ENCODE measurements around the gene PROSER2.

DNA sequence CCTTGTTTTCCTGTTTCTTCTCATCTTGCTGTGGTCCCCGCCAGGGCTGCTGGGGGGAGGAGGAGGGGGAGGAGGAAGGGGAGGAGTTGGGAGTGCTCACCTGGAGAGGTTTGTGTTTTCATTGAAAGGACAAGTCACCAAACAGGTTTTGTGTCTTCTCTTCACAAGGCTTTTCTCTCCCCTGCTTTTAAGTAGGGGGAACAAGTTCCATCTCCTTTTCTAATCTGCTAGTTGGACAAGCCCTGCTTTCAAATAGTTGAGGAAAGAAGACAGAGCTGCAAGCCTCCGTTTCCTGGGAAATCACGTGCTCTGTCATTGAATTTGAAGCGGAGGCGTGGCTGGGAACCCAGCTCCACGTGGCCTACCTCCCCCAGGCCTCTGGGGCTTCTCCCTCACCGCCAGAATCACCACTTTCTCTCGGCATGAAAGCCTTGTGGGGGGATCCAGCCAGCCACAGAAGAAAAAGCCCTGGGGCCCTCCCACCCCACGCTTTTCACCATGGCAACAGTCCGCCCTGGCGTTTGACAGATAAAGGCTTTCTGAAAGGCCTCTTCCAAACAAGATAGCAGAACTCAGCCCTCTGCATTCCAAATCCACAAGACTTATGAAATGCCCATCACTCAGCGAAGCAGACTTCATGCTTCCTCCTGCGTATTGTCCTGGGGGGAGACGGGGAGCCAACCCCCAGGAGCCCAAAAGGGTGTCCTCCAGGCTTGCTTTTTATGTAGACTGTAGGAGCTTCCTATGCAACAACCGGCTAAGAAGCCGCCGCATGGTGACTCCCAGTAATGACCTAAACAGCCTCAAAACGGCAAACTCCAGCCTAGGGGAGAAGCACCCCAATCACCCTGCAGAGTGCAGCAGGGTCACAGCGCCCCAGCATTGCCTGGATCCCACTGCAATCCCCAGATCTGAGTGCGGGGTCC lies 51.7 kb downstream of the PROSER2 start:
- TF ChIP-seq EZH2phosphoT487 (IDR thresholded peaks at IDR 0.05; ENCODE audit: low read depth): no peak
- TF ChIP-seq, protein P1, sequence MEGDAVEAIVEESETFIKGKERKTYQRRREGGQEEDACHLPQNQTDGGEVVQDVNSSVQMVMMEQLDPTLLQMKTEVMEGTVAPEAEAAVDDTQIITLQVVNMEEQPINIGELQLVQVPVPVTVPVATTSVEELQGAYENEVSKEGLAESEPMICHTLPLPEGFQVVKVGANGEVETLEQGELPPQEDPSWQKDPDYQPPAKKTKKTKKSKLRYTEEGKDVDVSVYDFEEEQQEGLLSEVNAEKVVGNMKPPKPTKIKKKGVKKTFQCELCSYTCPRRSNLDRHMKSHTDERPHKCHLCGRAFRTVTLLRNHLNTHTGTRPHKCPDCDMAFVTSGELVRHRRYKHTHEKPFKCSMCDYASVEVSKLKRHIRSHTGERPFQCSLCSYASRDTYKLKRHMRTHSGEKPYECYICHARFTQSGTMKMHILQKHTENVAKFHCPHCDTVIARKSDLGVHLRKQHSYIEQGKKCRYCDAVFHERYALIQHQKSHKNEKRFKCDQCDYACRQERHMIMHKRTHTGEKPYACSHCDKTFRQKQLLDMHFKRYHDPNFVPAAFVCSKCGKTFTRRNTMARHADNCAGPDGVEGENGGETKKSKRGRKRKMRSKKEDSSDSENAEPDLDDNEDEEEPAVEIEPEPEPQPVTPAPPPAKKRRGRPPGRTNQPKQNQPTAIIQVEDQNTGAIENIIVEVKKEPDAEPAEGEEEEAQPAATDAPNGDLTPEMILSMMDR (IDR thresholded peaks at IDR 0.05; ENCODE audit: low read depth, low read length): no peak

All from OCI-LY3 (cell line).